ENCODE measurements around the gene TAMALIN. TPM values are rescaled to one million over a fixed set of nuclear protein-coding genes. Genes with fewer than 3 reads are reported as not detected.

Gene TAMALIN
- total RNA-seq, 1 donor from 2014 or later, result 52.8 TPM

DNA sequence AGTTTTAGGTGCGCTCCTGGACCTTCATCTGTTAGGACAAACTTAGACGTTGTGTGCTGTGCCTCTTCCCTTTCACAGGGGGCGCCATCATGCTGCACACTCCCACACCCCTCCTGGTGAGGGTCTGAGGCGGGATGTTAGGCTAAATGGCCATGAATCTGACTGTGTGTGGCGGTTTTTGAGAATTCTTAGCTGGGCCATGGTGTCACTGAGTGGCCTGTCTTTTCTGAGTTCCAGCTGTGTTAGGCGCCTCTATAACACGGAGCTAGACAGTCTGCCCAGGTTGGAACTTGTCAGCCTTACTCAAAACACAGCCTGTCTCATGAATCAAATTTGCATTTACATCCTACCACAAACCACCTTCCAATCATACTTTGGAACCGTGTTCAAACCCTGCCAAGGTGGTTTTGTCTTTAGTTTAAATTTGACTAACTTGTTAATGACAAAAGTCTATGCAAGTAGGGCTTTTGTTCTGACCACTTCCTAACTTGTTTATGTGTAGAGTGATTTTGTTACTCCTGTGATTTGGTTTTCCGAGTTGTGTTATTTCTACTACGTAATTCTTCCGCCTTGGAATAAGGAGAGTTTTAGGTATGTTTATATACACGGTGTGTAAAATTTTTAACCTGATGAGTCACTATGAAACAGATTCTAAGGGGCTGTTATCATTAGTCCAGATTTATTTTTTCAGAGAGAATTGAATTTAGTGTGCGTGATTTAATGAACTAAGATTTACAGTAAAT, 35.7 kb upstream of the TAMALIN start:
- POLR2A ChIA-PET, result interaction anchor here (0.6 to 1.2 kb wide), 5 partner anchors 10 to 77 kb away, joined by 3 read pairs; partner anchors contain the start of gene TAMALIN
- H3K9me3 Mint-ChIP-seq, result no peaks in the 10 kb centered on the region

GRCh38 chr12:51971679-51972421, 34.9 kb upstream of the TAMALIN start:
- POLR2A ChIA-PET, result interaction anchor here (0.7 to 1.2 kb wide), 5 partner anchors 9 to 78 kb away, joined by 3 to 10 read pairs (median 3); partner anchors contain the start of genes ACVR1B and TAMALIN
- Mint-ChIP-seq H3K36me3 (ENCODE audit: low read depth) (peaks cover 14% of the 10 kb centered on the region), H3K9me3 (no peaks in the 10 kb centered on the region), H3K4me1 (peaks cover 54% of the 10 kb centered on the region), H3K27ac (peak overlapping the region; percentile 63), H3K4me3 (peak overlapping the region; percentile 69), H3K27me3 (no peaks in the 10 kb centered on the region)
- DNase-seq (no peak), ATAC-seq (ENCODE audit: low read depth) (peak; percentile 32)
- CTCF ChIA-PET, result interaction anchor here (1.0 to 2.5 kb wide), 5 partner anchors 9 to 146 kb away, joined by 3 to 10 read pairs (median 6); no protein-coding TSS in a partner anchor
- intact Hi-C loops (cut with micrococcal nuclease), result loop anchor here (1.0 to 10.0 kb wide), 3 partner anchors 8 to 97 kb away; partner anchors contain the start of gene ACVR1B
- no peak for TF ChIP-seq CTCF (IDR thresholded peaks at IDR 0.05)

More for the DNA sequence above, 35.7 kb upstream of the TAMALIN start:
- CTCF ChIA-PET, result interaction anchor here (0.7 to 2.5 kb wide), 10 partner anchors 9 to 147 kb away, joined by 3 to 10 read pairs (median 5); no protein-coding TSS in a partner anchor
- TF ChIP-seq CTCF (IDR thresholded peaks at IDR 0.05), result no peak
- DNase-seq, result peak; percentile 23
- Mint-ChIP-seq H3K4me3 (peak overlapping the region; percentile 69), H3K4me1 (peaks cover 54% of the 10 kb centered on the region), H3K36me3 (ENCODE audit: low read depth) (peaks cover 6% of the 10 kb centered on the region), H3K27me3 (no peaks in the 10 kb centered on the region), H3K27ac (peak overlapping the region; percentile 63)
- peak; percentile 85 for ATAC-seq (ENCODE audit: low read depth)
- intact Hi-C loops (cut with micrococcal nuclease), result loop anchor here (1.0 to 10.0 kb wide), 3 partner anchors 9 to 96 kb away; partner anchors contain the start of gene ACVR1B

- H3K27me3 Mint-ChIP-seq, result no peaks in the 10 kb centered on the region
- ChIA-PET CTCF (interaction anchor here (1.0 to 2.5 kb wide), 3 partner anchors 9 to 53 kb away, joined by 3 to 10 read pairs (median 8); no protein-coding TSS in a partner anchor), POLR2A (interaction anchor here (0.7 to 1.2 kb wide), 3 partner anchors 8 to 34 kb away, joined by 3 to 10 read pairs (median 4); partner anchors contain the start of genes ACVR1B and TAMALIN)
- no peak for ATAC-seq (ENCODE audit: low read depth)
- intact Hi-C loops (cut with micrococcal nuclease), result loop anchor here (10.0 kb wide), 1 partner anchor 98 kb away; no protein-coding TSS in a partner anchor
- TF ChIP-seq CTCF (IDR thresholded peaks at IDR 0.05), result no peak
- peaks cover 16% of the 10 kb centered on the region for H3K36me3 Mint-ChIP-seq (ENCODE audit: low read depth)
- no peak overlapping the region for H3K27ac Mint-ChIP-seq
- no peaks in the 10 kb centered on the region for H3K9me3 Mint-ChIP-seq
- peaks cover 54% of the 10 kb centered on the region for H3K4me1 Mint-ChIP-seq
- DNase-seq, result no peak
- peak overlapping the region; percentile 0 for H3K4me3 Mint-ChIP-seq
Measured at GRCh38 chr12:51972422-51972812, 34.3 kb upstream of the TAMALIN start.

- no peak for ATAC-seq (ENCODE audit: low read depth)
- Mint-ChIP-seq H3K4me3 (peak overlapping the region; percentile 0), H3K36me3 (ENCODE audit: low read depth) (peaks cover 16% of the 10 kb centered on the region), H3K27me3 (no peaks in the 10 kb centered on the region), H3K4me1 (peaks cover 54% of the 10 kb centered on the region), H3K9me3 (no peaks in the 10 kb centered on the region), H3K27ac (no peak overlapping the region)
- no peak for DNase-seq
- intact Hi-C loops (cut with micrococcal nuclease), result loop anchor here (10.0 kb wide), 1 partner anchor 98 kb away; no protein-coding TSS in a partner anchor
- no peak for TF ChIP-seq CTCF (IDR thresholded peaks at IDR 0.05)
- ChIA-PET POLR2A (no interaction called here), CTCF (no interaction called here)
Measured at GRCh38 chr12:51972849-51973273, 33.9 kb upstream of the TAMALIN start.
